ENCODE data around the gene ZDHHC1.
"Not testable (repeated sequence)": the region's sequence is repeated elsewhere in the genome, so short reads cannot be mapped to it uniquely, and the experiment has no call there.

Gene ZDHHC1

DNA sequence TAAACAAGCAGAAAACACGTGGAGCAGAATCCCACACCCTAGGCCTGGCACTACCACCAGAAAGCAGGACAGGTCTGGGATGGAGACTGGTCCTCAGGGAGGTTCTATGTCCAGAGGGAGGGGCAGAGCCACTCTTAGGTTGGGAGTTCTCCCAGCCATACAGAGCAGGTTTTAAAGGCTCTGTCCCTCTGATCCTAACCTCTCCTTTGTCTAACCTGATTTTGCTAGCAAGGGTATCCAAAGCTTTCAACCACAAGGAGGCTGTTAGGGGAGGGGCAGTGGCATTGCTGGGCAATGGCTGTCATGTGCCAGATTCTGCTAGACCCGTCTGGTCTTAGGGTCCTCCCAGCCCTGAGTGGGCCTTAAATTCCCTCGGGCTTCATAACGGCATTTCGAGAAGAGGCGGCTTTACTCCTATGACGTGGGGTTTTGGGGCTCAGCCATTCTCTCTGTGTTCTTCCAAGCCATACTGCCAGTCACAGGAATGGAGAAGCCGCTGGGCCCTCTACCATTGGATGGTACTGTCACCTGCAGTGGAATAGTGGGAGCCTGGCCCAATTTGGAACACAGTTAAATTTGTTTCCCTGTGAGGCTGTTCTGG is 28.7 kb downstream of the ZDHHC1 start:
- in situ Hi-C loops (cut with MboI; ENCODE audit: low pct_unique_long_range_greater_than_20kb, low sequenced_read_pairs) = no loop called here
- no peak for DNase-seq

DNA sequence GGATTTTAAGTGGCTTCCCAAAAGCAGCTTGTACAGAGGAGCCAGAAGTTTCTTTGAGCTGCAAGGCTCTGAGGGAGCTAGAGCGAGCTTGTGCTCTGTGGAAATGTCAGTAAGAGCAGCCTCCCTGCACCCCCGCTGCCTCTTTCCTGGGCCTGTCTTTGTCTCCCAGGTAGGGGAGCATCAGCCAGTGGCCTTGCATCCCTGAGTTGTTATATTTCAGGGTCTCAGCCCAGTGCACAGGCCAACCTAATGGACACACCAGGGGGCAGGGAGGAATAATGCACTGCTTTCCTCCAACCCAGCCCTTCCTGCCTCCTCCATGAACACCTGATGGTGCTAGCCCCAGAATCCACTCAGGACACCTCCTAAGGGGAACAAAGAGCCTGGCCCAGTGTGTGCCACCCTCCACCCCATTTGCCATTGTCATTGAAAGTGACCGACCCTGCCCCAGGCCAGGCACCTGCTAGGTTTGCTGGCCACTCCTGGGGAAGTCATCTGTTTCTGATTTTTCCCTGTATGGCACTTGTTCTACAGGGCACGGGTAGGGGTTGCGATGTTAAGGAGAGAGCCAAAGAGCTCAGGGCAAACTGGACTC is 29.3 kb downstream of the ZDHHC1 start:
- in situ Hi-C loops (cut with MboI; ENCODE audit: low pct_unique_long_range_greater_than_20kb, low sequenced_read_pairs) = no loop called here
- no peak for DNase-seq

DNA sequence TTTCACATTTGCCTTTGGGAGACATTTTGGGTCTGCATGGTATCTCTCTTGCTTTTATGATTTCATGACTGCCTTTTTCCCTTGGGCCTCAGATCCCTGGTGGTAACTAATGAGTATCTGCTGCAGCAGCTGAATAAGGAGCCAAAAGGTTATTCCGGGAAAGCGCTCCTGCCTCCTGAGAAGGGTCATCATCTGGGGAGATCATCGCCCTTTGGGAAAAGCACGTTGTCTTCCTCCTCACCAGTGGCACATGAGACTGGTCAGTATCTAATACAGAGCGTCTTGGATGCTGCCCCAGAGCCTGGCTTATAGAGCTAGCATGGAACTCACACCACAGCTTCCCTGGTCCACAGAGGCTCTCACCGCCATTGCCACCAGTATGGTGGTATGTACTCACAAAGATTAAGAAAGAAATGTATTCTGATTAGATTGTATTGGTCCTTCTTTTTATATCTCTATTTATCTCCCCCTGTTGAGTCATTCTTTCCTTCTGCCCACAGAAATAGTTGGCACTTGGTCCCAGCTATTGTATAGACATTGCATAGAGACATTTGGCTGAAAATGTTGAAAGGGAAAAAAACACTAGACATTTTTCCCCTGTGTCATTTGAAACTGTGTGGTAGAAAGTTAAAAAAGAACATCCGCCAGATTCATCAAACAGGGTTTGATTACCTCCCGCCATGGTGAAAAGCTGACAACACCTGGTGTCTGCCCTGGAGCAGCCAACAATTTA is 31.3 kb downstream of the ZDHHC1 start:
- in situ Hi-C loops (cut with MboI; ENCODE audit: low pct_unique_long_range_greater_than_20kb, low sequenced_read_pairs) = no loop called here

GRCh38 chr16:67383284-67383683 is 33.0 kb downstream of the ZDHHC1 start:
- in situ Hi-C loops (cut with MboI; ENCODE audit: low pct_unique_long_range_greater_than_20kb, low sequenced_read_pairs) = no loop called here
- DNase-seq = no peak

More for the DNA sequence above, 31.3 kb downstream of the ZDHHC1 start:
- no peak for DNase-seq

DNA sequence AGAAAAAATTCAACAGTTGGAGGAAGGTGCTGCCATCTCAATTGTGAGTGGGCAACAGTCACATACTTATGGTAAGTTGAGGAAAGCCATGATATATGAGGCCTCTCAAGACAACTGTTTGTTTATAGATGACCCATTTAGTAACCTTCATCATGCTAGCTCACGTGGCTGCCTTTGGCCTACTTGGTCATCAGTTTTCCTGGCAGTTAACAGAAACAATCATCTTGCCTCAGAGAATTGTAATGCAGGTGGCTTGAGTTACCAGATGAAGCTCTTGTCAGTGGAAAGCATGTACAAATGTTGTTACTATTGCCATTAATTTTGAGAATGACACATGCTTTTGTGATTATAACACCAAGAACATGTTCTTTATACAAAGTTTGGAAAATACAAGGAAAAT is 37.6 kb downstream of the ZDHHC1 start:
- in situ Hi-C loops (cut with MboI; ENCODE audit: low pct_unique_long_range_greater_than_20kb, low sequenced_read_pairs) = no loop called here

GRCh38 chr16:67376012-67376411 is 40.3 kb downstream of the ZDHHC1 start:
- DNase-seq; in situ Hi-C loops (cut with MboI; ENCODE audit: low pct_unique_long_range_greater_than_20kb, low sequenced_read_pairs): not testable (repeated sequence)

More for the DNA sequence above, 37.6 kb downstream of the ZDHHC1 start:
- DNase-seq = no peak

- DNase-seq = peak; percentile 40
- in situ Hi-C loops (cut with MboI; ENCODE audit: low pct_unique_long_range_greater_than_20kb, low sequenced_read_pairs) = no loop called here
Observed at GRCh38 chr16:67372664-67373063, 43.6 kb downstream of the ZDHHC1 start.

- DNase-seq = no peak
- in situ Hi-C loops (cut with MboI; ENCODE audit: low pct_unique_long_range_greater_than_20kb, low sequenced_read_pairs) = no loop called here
Observed at GRCh38 chr16:67370661-67371060, 45.6 kb downstream of the ZDHHC1 start.

DNA sequence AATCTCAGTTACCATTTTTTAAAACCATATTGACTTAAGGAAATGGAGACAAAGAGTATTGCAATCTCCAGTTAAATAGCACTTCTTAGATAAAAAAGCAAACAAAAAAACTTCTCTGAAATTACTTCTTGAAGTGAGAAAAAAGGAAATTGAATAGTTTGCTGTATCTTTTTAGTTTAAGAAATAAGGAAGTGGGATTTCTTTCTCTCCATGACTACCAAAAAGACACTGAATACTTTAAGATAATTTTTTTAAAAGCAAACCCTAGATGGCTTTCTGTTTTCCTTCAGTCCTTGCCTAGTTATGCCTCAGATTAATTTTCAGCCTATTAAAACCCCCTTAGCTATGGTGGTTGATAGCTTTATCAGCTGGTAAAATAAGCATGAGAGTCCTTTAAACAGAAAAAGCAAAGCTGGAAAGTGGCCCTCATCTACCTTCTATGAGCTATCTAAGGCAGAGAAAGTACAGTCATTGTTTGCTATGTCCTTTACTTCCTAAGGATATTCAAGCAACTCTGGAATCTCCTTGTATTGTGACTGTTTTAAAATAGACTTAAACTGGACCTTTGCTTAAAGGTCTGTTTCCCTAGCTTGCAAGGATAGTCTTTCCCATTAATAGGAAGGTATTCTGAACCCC is 51.6 kb downstream of the ZDHHC1 start:
- in situ Hi-C loops (cut with MboI; ENCODE audit: low pct_unique_long_range_greater_than_20kb, low sequenced_read_pairs) = no loop called here
- peak; percentile 32 for DNase-seq

GRCh38 chr16:67361038-67361437 is 55.2 kb downstream of the ZDHHC1 start:
- in situ Hi-C loops (cut with MboI; ENCODE audit: low pct_unique_long_range_greater_than_20kb, low sequenced_read_pairs) = no loop called here
- no peak for DNase-seq

- in situ Hi-C loops (cut with MboI; ENCODE audit: low pct_unique_long_range_greater_than_20kb, low sequenced_read_pairs); DNase-seq: not testable (repeated sequence)
Observed at GRCh38 chr16:67359540-67360269, 56.6 kb downstream of the ZDHHC1 start.

GRCh38 chr16:67357561-67357960 is 58.7 kb downstream of the ZDHHC1 start:
- DNase-seq = no peak
- in situ Hi-C loops (cut with MboI; ENCODE audit: low pct_unique_long_range_greater_than_20kb, low sequenced_read_pairs) = no loop called here

DNA sequence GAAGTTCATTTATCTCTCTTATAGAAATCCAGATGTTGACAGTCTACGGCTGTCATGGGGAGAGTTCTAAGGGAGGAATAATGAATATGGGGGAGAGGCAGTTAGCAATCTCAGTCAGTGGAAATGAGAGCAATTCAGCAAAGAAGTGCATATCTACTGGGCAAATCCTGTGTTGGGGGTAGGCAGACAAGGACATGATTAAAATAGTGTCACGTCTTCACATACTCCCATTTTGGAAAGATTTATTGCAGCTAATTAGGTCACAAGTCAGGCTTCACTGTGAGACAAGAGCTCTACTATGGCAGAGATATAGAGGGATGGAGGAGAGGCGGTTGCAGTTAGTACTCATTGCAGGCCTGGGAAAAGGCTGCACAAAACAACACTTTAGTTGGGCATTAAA is 59.9 kb downstream of the ZDHHC1 start:
- in situ Hi-C loops (cut with MboI; ENCODE audit: low pct_unique_long_range_greater_than_20kb, low sequenced_read_pairs) = no loop called here
- no peak for DNase-seq

DNA sequence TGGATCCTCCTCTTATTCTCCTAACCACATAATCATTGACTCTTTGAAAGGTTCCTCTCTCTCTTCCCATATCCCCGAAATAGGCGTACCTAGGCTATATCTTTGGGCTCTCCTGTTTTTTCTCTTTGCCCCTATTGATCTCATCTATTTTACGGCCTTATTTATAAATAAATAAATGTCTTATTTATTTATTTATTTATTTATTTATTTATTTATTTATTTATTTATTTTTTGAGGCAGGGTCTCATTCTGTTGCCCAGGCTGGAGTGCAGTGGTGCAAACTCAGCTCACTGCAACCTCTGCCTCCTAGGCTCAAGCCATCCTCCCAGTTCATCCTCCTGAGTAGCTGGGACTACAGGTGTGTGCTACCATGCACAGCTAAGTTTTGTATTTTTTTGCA is 63.8 kb downstream of the ZDHHC1 start:
- DNase-seq; in situ Hi-C loops (cut with MboI; ENCODE audit: low pct_unique_long_range_greater_than_20kb, low sequenced_read_pairs): not testable (repeated sequence)

DNA sequence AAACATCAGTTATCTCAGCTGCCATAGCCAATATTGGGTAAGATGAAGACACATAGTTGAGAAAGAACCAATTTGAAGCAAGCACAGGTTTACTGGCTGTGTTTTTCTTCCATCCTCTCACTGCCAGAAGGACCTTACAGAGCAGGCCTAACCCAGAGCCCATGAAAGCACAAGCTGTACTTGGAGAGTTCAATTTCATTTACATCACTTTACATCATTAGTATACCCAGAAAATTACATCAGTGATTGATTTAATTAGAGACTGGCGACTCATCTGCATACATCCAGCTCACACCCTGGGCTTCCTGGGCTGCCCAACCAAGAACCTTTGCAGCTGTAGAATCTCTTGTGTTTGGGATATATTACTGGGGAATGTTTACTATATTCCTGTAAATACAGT is 66.0 kb downstream of the ZDHHC1 start:
- in situ Hi-C loops (cut with MboI; ENCODE audit: low pct_unique_long_range_greater_than_20kb, low sequenced_read_pairs) = no loop called here
- no peak for DNase-seq

DNA sequence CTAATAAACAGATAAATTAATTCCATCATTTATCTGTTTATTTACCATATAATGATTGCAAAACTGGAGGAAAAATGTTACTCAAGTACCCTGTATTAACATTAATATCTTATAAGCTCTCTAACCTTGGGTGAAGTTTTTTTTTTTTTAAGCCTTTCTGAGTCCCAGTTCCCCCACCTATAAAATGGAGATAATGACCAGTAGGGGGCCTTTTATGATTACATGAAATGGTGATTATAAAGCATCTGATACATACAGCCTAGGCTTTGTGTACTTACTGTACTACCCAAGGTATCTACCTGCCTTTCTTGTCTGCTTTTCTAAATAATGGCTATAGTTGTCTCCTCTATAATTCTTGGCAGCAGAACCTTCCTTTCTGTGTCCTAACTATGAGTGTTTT is 67.1 kb downstream of the ZDHHC1 start:
- DNase-seq = peak; percentile 60
- in situ Hi-C loops (cut with MboI; ENCODE audit: low pct_unique_long_range_greater_than_20kb, low sequenced_read_pairs) = no loop called here

DNA sequence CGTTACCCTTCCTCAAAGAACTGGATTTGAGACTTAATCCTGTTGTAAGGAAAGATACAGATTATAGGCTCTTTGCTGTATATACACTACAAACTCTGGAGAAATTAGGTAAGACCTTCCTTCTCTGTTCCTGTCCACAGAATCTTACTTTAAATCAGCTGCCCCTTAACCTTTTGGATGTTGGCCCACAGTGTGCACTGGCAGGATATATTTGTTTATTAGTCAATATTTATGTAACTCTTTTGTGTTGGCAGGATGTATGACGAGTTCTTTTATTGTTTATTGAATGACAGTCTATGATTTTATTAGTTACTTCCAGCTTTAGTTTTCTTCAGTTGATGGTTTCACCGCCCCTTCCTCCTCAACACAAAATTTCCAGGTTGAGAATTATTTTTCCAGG is 69.9 kb downstream of the ZDHHC1 start:
- in situ Hi-C loops (cut with MboI; ENCODE audit: low pct_unique_long_range_greater_than_20kb, low sequenced_read_pairs) = no loop called here
- DNase-seq = no peak

- in situ Hi-C loops (cut with MboI; ENCODE audit: low pct_unique_long_range_greater_than_20kb, low sequenced_read_pairs) = no loop called here
Observed at GRCh38 chr16:67345401-67345800, 70.9 kb downstream of the ZDHHC1 start.

More at GRCh38 chr16:67345401-67345800, 70.9 kb downstream of the ZDHHC1 start:
- no peak for DNase-seq

All from KBM-7 (cell line).